Muscle layer of duodenum (tissue), 2 donors: Measurements from ENCODE around the gene FOXE3.

Experiments used
- H3K27ac ChIP-seq: one replicate; pipeline ENCODE4 v1.7.0; 2013; ENCODE audit warnings: mild to moderate bottlenecking, low read length
- H3K27me3 ChIP-seq: one replicate; pipeline ENCODE4 v1.7.0; 2013; ENCODE audit warnings: low read depth, mild to moderate bottlenecking, control low read depth, low read length
- H3K36me3 ChIP-seq, 2 donors: one replicate each; pipeline ENCODE4 v1.7.0; 2013; ENCODE audit warnings: low read length in 2 of 2, control low read depth in 1 of 2, mild to moderate bottlenecking in 1 of 2; ENCODE audit not compliant: insufficient read depth in 2 of 2, control insufficient read depth in 1 of 2
- H3K4me1 ChIP-seq, 2 donors: one replicate each; pipeline ENCODE4 v1.7.0; 2013; ENCODE audit warnings: low read length in 2 of 2, mild to moderate bottlenecking in 2 of 2, control low read depth in 1 of 2, moderate library complexity in 1 of 2; ENCODE audit not compliant: insufficient read depth in 2 of 2, control insufficient read depth in 1 of 2
- H3K4me3 ChIP-seq, 2 donors: one replicate each; pipeline ENCODE4 v1.7.0; 2013; ENCODE audit warnings: low read length in 2 of 2, low read depth in 1 of 2, mild to moderate bottlenecking in 1 of 2
- H3K9me3 ChIP-seq, 2 donors: one replicate each; pipeline ENCODE4 v1.7.0; 2013; ENCODE audit warnings: low read length in 2 of 2, control low read depth in 1 of 2, mild to moderate bottlenecking in 1 of 2; ENCODE audit not compliant: control insufficient read depth in 1 of 2
- donor health status: healthy.

The FOXE3 gene

DNA sequence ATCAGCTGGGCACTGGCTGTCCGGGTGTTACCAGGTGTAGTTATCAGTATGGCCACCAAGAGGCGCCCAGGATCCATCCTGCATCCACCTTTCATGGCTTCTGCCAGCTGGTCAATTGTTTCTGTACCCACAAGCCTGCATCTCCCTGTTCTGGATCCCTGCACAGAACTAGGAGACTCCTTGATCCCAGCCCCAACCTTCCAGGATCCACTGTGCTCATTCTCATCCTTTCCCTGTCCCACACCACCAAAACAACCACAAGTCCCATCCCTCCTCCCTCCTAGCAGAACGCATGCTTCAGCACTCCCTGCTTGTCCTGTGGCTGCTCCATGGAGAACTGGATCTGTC is 27.2 kb upstream of the FOXE3 start:
- H3K4me1 ChIP-seq, result no peaks in the 10 kb centered on the region
- no peaks in the 10 kb centered on the region for H3K27me3 ChIP-seq
- no peaks in the 10 kb centered on the region for H3K9me3 ChIP-seq
- H3K27ac ChIP-seq, result no peak overlapping the region
- H3K36me3 ChIP-seq, result no peaks in the 10 kb centered on the region
- H3K4me3 ChIP-seq, result no peak overlapping the region

DNA sequence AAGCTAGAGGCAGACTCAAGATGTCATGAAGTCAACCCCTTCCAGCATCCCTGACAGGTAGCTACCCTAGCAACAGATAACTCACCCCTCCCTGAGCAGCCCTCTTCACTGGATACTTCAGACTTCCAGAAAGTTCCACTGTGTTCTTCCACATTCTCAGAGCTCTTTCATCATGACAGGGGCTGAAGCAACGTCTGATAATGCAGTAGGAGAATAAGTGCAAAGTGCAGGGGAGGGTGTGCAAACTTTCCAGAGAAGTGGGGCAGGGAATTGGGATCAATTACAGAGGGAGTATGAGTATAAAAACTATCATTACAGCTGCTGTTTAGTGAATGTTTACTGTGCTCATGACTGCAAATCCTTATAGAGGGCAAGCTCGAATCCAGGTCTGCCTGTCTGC is 26.4 kb upstream of the FOXE3 start:
- Histone ChIP-seq H3K36me3 (no peaks in the 10 kb centered on the region), H3K27ac (no peak overlapping the region), H3K4me1 (no peaks in the 10 kb centered on the region), H3K9me3 (no peaks in the 10 kb centered on the region), H3K4me3 (no peak overlapping the region), H3K27me3 (no peaks in the 10 kb centered on the region)

DNA sequence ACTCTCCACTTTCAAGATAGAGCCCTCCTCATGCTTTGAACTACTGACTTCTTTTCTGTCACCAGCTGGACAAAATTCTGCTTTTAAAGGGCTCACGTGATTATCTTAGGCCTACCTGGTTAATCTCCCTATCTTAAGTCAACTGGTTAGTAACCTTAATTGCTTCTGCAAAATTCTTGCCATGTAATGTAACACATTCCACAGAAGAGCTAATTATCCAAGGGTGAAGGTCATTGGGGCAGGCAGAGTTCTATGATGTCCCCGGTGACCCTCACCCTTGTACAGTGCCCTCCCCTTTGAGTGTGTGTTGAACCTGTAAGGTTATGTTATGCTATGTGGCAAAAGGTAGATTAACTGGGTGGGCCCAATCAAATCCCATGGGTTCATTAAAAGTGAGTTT is 25.2 kb upstream of the FOXE3 start:
- no peaks in the 10 kb centered on the region for H3K9me3 ChIP-seq
- H3K36me3 ChIP-seq, result no peaks in the 10 kb centered on the region
- H3K27me3 ChIP-seq, result no peaks in the 10 kb centered on the region
- no peak overlapping the region for H3K4me3 ChIP-seq
- H3K4me1 ChIP-seq, result no peaks in the 10 kb centered on the region
- H3K27ac ChIP-seq, result no peak overlapping the region

- Histone ChIP-seq H3K27me3 (no peaks in the 10 kb centered on the region), H3K36me3 (no peaks in the 10 kb centered on the region)
These were observed 22.9 kb upstream of the FOXE3 start for GRCh38 chr1:47393141-47393540.

DNA sequence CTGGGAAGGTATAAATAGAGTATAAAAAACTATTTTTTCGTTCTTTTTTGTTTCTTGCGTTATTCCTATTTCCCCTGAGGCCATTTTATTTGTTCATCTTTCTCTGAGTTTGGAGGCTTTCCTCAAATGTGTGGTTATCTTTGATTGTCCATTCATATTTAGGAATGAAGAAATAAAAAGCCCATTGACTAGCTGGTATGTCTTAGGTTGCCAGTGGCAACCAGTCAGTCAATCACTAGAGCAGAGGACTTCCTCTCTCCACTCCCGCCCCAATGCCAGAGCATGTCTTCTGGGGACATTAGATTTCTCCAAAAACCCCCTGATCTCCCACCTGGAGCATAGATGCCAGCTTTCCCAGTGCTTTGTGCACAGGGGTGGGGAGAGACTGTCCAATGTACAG is 20.7 kb upstream of the FOXE3 start:
- no peak overlapping the region for H3K4me3 ChIP-seq
- no peaks in the 10 kb centered on the region for H3K36me3 ChIP-seq
- H3K9me3 ChIP-seq, result no peaks in the 10 kb centered on the region
- no peaks in the 10 kb centered on the region for H3K27me3 ChIP-seq
- no peak overlapping the region for H3K27ac ChIP-seq
- no peaks in the 10 kb centered on the region for H3K4me1 ChIP-seq

More at GRCh38 chr1:47393141-47393540, 22.9 kb upstream of the FOXE3 start:
- no peaks in the 10 kb centered on the region for H3K4me1 ChIP-seq
- H3K9me3 ChIP-seq, result no peaks in the 10 kb centered on the region
- H3K4me3 ChIP-seq, result no peak overlapping the region
- no peak overlapping the region for H3K27ac ChIP-seq

- Histone ChIP-seq H3K4me1 (no peaks in the 10 kb centered on the region), H3K36me3 (no peaks in the 10 kb centered on the region), H3K27ac (no peak overlapping the region), H3K4me3 (no peak overlapping the region), H3K9me3 (no peaks in the 10 kb centered on the region), H3K27me3 (no peaks in the 10 kb centered on the region)
These were observed 19.4 kb upstream of the FOXE3 start for GRCh38 chr1:47396671-47397196.

GRCh38 chr1:47399138-47399845 is 16.8 kb upstream of the FOXE3 start:
- H3K36me3 ChIP-seq, result no peaks in the 10 kb centered on the region
- no peaks in the 10 kb centered on the region for H3K4me1 ChIP-seq
- H3K27ac ChIP-seq, result no peak overlapping the region
- no peaks in the 10 kb centered on the region for H3K27me3 ChIP-seq
- H3K9me3 ChIP-seq, result no peaks in the 10 kb centered on the region
- H3K4me3 ChIP-seq, result no peak overlapping the region

DNA sequence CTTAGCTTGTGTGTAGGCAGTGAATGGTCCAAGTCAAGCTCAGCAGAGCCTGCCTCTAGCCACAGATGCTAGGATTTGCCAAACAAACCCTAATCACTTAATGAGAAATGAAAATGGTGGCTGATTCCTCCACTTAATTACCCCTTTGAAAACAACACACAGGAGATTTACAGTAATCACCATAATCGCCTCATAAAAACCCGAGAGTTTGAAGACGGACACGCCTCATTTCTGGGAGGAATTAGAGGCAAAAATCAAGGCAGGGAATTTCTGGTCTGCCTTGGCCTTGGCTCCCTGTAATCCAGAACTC is 16.3 kb upstream of the FOXE3 start:
- H3K4me1 ChIP-seq, result no peaks in the 10 kb centered on the region
- no peaks in the 10 kb centered on the region for H3K27me3 ChIP-seq
- H3K9me3 ChIP-seq, result no peaks in the 10 kb centered on the region
- no peak overlapping the region for H3K27ac ChIP-seq
- H3K4me3 ChIP-seq, result no peak overlapping the region
- no peaks in the 10 kb centered on the region for H3K36me3 ChIP-seq

DNA sequence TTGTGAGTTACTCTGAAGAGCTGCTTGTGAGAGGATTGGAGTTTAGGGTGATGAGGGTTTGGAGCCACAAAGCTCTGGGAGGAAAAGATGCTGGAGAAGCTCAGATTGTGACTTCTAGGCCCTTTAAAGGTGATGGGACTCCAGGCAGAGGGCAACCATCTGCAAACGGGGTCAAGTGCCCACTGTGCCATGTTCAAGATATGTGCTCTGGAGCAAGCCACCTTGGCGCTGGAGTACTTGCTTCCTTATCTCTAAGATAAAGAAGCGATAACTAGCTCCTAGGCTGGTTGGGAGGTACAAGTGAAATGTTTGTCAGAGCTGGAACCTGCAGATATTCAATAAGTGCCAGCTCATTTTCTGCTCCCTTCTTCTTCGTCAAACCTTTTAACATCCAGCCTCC is 14.3 kb upstream of the FOXE3 start:
- H3K9me3 ChIP-seq, result no peaks in the 10 kb centered on the region
- no peaks in the 10 kb centered on the region for H3K4me1 ChIP-seq
- H3K27me3 ChIP-seq, result no peaks in the 10 kb centered on the region
- H3K4me3 ChIP-seq, result no peak overlapping the region
- no peaks in the 10 kb centered on the region for H3K36me3 ChIP-seq
- no peak overlapping the region for H3K27ac ChIP-seq

DNA sequence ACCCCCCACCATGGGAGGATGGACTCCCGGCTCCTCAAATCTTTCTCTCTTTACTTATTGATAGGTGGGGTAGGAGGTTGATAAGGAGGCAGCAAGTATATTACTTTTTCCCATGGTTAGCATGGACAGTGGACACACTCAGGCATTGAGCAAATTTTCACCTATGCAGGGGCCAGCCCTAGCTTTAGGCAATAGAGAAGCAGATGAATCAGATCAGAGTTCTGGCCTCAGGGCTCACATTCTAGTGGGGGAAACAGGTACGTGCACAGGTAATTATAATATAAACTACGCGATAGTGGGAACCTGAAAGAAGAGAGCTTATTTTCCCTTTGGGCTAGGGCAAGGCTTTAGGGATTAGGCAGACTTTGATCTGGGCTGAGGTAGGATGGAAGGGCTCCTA is 13.5 kb upstream of the FOXE3 start:
- Histone ChIP-seq H3K4me1 (no peaks in the 10 kb centered on the region), H3K36me3 (no peaks in the 10 kb centered on the region), H3K27ac (no peak overlapping the region), H3K9me3 (no peaks in the 10 kb centered on the region), H3K4me3 (no peak overlapping the region), H3K27me3 (no peaks in the 10 kb centered on the region)

- Histone ChIP-seq H3K27me3 (no peaks in the 10 kb centered on the region), H3K4me3 (no peak overlapping the region), H3K4me1 (no peaks in the 10 kb centered on the region), H3K27ac (no peak overlapping the region), H3K9me3 (no peaks in the 10 kb centered on the region), H3K36me3 (no peaks in the 10 kb centered on the region)
These were observed 12.7 kb upstream of the FOXE3 start for GRCh38 chr1:47403321-47403910.

DNA sequence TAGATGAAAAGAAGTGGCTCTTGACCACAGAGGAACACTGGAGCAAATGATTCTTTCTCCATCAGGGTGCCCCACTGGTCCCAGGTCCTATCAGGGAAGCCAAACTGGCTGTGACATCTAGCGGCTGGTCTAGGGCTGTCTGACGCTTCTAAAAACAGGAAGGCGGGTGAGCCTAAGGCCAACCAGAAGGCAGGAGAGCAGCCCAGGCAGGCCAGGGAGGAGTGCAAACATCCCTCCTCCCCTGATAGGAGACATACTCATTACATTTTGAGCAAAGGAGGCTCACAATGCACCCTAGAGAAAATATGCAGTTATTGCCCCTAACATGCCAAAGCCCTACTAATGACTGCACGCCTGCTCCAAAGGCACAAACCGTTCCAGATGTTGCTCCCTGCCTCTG is 10.4 kb upstream of the FOXE3 start:
- Histone ChIP-seq H3K36me3 (no peaks in the 10 kb centered on the region), H3K4me1 (no peaks in the 10 kb centered on the region), H3K27ac (no peak overlapping the region), H3K27me3 (no peaks in the 10 kb centered on the region), H3K9me3 (no peaks in the 10 kb centered on the region), H3K4me3 (no peak overlapping the region)
